GM20431 (cell line): ENCODE measurements around the gene LRRC19.

Experiments used
- in situ Hi-C: fragments of 300-500 bp; cut with MseI, MboI; formaldehyde crosslinking; loops from one replicate; pipeline ENCODE4 v1.15.0; 2020; ENCODE audit warnings: low sequenced_read_pairs; ENCODE audit not compliant: unreplicated experiment

LRRC19 gene, protein sequence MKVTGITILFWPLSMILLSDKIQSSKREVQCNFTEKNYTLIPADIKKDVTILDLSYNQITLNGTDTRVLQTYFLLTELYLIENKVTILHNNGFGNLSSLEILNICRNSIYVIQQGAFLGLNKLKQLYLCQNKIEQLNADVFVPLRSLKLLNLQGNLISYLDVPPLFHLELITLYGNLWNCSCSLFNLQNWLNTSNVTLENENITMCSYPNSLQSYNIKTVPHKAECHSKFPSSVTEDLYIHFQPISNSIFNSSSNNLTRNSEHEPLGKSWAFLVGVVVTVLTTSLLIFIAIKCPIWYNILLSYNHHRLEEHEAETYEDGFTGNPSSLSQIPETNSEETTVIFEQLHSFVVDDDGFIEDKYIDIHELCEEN

DNA sequence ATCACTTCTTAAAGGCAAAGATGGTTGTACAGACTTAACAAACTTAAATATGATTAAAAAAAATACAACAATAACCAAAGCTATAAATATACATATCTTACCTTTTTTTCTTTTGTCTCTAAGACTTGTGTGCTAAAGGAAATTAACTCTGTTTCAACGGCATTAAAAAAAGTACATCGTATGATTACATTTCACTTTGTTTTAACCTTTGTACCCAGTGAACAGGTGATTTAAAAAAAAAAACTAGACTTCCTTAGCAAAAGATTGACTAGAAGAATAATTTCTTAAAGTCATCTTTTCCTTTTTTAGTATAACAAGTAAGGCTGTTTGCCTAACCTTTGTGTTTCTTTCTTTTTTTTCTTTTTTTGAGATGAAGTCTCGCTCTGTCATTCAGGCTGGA is at the start of gene LRRC19:
TSS of gene LRRC19 (minus strand) at position 182 of the 400 bp plus-strand sequence. CDS start 5,978 bp downstream, outside the sequence.
- in situ Hi-C loops, result no loop called here

DNA sequence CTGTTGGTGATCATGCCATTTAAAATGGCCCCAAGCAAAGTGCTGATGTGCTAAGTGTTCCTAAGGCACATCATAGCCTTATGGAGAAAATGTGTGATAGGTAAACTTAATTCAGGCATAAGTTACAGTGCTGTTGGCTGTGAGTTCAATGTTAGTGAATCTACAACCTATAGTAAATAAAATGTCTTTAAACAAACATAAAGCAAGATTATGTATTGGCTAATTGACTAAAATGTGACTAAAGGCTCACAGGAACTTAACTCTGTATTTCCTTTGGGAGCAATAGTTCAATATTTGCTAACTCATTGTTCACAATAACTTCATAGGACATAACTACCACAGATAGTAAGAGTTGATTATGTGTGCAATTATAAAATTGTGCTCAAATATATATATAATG is 49.4 kb upstream of the LRRC19 start:
- in situ Hi-C loops, result no loop called here

DNA sequence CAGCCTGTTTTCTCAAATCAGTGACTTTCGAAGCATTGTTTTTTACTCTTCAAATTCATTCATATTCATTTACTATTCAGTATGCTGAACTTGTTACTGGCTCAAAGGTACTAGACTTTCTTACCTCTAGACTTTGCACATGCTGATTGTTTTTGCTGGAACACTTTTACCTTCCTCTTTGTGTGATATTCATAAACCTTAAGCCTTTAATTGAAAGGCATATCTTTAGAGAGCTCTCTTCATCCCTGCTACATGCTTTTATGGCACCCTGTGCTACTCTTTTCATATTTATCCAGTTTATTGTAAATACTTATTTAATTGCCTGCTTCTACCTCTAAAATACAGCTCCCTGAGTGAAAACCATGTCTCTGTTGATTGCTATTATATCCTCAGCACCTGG is 48.7 kb upstream of the LRRC19 start:
- in situ Hi-C loops, result no loop called here

DNA sequence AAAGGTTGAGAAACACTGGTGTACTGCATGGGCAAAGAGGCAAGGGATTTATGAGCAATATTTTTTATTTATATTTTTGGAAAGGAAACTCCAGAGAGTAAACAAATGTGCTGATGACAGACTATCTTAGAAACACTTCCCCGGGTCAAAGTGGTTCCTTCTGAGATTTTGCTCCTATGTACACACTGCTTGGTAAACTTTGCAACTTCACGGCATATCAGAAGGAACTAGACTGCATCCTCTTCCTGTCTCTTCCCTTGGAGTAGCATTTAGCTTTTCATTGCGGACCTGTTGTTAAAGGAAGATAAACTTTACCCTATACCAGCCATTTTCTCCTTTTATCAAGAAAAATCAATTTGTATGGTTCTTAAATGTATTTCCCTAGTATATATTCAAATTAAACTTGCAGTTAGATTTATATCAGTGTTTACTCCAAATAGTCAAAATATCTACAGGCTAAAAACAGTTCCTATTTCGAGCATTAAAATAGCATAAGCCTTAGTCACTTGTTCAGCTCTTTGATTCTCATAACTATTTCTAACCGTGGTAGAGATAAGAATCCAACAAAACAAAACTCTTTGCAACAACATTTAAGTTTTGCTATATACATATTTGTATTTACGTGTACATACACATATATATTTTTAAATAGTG is 48.0 kb upstream of the LRRC19 start:
- in situ Hi-C loops, result no loop called here

DNA sequence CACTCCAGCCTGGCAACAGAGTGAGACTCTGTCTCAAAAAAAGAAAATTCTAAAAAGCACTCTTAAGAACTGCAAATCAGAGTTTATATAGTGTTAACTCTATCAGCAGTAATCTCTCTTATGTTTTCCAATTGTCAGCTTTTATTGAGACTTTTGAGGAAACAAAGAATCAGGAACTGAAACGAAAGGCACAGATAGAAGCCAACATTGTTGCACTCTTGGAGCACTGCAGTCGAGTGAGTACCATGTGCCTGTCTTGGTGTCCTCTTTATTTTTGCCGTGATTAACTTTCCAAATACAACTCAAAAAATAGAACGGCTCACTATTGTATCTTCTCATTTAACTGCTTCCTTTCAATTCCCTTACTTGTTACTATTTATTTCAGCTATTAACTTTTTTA is 41.7 kb upstream of the LRRC19 start:
- in situ Hi-C loops, result loop anchor here (25.0 kb wide), 1 partner anchor 215 kb away; no protein-coding TSS in a partner anchor

DNA sequence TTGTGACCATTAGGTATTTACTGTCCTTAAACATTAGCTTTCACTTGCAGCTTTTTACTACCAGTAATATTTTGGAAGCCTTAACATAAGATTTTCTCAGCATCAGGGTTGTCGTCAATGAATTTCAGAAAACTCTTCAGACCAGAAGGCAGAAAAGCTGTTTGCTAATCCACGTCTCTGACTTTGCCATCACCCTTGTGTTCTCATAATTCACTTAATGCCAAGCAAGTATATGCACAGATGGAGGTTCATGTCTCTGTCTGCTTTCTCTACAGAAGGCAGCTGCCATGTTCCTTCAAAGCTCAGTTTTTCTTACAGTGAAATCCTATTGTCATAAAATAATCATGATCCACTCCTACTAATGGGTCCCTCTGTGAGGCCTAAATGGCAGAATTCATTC is 37.7 kb upstream of the LRRC19 start:
- in situ Hi-C loops, result loop anchor here (25.0 kb wide), 1 partner anchor 219 kb away; no protein-coding TSS in a partner anchor

DNA sequence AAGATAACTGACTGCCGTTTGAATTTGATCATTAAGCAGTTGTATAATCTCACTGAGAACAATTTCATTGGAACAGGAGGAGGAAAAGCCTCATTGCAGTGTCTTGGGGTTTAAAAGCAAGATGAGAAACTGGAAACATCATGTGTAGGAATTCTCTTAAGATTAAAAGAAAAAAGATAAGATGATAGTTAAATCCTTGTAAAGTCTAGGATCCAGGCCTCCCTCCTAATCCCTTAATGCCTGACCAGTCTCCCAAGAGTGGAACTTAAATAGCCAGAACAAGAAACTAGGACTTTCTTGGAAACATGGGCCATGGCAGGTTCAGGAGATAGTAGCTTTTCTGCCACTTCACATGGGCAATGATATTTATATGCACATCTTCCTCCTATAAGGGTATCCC is 37.0 kb upstream of the LRRC19 start:
- in situ Hi-C loops, result loop anchor here (25.0 kb wide), 1 partner anchor 220 kb away; no protein-coding TSS in a partner anchor

DNA sequence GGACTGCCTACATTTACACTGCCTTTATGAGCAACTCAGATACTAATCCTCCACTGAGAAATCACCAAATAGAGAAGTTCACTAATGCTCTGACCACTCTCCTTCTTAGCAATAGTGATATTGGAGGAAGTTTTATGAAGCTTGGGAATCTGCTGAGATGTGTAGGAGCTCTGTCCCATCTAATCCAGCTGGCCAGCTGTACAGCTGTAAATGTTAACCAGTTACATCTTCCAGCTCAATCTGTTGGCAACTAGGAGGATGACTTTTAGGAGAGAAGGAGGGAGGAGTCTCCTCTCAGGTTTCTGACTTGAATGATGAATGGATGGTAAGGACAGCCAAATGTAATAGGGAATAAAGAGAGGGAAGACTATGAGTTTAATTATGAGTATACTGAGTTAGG is 36.3 kb upstream of the LRRC19 start:
- in situ Hi-C loops, result loop anchor here (25.0 kb wide), 1 partner anchor 221 kb away; no protein-coding TSS in a partner anchor

DNA sequence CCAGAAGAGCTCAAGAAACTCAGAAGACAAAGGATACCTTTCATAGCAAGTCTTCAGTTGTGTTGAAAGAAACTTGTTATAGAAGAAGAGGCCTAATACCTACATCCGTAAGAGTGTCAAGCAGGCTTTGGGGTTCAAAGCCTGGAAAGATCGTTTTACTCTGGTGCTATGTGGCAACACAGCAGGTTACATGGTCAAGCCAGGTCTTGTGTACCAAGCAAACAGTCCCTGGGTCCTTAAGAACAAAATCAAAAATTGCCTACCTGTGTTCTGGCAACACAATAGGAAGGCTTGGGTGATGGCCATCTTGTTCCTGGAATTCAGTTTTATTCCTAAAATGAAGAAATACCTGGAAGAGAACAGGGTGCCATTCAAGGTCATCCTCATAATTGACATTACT is 32.0 kb upstream of the LRRC19 start:
- in situ Hi-C loops, result loop anchor here (25.0 kb wide), 1 partner anchor 225 kb away; no protein-coding TSS in a partner anchor

DNA sequence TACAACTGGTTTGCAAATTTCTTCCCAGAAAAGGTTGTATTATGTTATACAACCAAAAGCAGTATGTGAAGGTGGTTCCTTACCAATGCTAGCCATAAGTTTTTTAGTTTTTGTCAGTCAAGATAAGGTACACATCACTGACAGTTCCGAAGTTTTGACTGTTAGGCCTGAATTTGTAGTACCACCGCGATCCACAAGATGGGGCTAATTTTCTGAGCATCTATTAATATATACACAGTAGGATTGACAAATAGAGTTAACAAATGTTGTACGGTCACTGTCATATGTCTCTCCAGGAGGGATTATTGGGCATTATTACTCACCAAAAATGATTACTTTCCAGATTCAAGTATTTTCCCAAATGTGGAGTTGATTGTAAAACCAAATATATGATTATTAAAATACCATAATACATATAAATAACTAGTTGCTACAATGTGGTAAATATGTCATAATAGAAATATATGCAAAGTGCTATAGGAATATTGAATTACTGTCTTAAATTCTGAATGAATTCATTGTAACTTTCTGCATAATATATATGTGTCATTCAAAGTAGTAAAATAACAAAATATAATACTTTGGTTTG is 28.4 kb upstream of the LRRC19 start:
- in situ Hi-C loops, result loop anchor here (25.0 kb wide), 1 partner anchor 228 kb away; no protein-coding TSS in a partner anchor

DNA sequence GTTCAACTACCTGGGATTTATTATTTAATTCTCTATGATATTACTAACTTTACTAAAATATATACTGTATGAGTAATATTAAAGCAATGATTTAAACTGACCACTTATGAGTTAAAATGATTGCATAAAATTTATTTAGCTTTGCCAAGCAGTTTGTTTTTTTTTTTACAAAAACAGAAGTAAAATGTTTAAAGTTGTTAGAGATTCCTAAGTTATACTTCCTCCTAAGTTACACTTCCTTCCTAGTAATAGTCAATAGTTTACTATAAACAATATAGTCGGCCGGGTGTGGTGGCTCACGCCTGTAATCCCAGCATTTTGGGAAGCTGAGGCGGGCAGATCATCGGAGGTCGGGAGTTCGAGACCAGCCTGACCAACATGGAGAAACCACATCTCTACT is 23.7 kb upstream of the LRRC19 start:
- in situ Hi-C loops, result loop anchor here (25.0 kb wide), 1 partner anchor 233 kb away; no protein-coding TSS in a partner anchor

DNA sequence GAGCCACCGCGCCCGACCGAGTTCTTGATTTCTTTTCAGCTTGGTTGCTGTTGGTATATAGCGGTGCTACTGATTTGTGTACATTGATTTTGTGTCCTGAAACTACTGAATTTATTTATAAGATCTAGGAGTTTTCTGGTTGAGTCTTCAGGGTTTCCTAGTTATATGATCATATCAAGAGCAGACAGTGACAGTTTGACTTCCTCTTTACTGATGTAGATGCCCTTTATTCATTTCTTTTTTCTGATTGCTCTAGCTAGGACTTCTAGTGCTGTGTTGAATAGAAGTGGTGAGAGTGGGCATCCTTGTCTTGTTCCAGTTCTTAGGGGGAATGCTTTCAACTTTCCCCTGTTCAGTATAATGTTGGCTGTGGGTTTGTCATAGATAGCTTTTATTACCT is 17.4 kb upstream of the LRRC19 start:
- in situ Hi-C loops, result no loop called here

DNA sequence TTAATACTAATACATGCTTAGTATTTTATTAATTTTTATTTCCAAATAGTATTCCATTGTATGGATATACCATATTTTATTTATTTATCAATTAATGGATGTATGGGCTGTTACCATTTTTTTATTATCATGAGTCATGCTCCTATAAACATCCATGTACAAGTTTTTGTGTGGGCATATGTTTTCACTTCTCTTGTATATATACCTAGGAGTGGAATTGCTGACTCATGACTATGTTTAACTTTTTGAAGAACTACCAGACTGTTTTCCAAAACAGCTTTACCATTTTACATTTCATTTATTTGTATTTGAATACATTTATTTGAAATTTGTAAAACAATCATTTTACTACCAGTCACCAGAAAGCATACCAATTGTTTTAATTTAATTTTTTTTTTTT is 14.1 kb upstream of the LRRC19 start:
- in situ Hi-C loops, result no loop called here

DNA sequence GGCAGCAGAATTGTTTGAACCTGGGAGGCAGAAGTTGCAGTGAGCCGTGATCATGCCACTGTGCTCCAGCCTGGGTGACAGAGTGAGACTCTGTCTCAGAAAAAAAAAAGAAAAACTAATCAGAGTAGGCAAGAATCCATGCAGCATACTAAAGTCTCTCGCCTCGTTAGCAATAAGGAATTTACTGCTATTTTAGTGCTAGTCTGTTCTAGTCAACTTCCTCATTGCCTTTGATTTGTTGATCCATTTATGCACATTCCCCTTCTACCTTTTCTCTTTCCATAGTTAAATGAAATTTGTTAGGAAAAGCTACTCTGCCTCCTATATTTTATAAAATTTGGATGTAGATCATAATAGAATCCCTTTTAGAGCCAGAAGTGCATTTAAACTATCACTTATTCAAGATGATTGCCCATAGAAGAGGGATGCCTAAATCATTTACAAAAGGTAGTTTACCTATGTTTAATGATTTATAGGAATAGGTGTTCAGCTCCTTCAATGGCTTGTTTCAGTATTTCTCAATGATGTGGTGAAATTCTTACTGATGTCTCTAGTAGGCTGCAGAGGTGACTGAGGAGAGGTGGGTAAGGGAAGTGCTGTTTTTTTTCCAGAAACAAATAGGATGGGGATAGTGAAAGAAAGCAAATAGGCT is 1.9 kb downstream of the LRRC19 start:
- in situ Hi-C loops, result no loop called here

DNA sequence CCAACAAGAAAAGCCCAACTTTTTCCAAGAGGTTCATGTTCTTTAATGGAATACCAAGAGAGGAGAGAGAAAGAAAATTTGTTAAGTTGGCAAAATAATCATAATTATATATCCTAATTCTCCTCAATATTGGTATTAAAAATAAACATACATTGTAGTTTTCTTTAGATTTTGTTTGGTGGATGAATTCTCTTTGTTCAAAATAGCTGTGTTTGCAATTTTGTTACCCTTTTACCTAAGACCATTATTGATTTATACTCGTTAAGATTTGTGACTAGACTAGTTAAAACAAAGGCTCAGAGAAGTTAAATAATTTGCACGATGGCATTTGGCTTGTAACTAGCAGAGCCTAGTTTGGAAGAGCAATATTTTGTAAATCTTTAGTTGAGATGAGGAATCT is 9.7 kb downstream of the LRRC19 start:
- in situ Hi-C loops, result no loop called here

DNA sequence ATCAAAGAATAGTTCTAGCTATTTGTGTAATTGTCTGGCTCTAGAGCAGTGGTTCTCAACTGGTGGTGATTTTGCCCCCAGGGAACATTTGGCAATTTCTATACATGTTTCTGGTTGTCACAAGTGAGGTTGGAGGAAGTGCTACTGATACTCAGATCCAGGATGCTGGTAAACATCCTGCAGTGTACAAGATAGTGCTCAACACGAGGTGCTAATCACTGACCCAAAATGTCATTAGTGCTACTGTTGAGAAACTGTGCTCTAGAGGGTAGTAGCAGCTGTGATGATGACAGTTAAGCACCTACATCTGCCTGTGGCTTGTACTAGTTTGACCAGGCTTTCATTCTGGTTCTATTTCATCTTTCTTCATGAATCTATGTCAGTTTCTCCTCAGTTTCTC is 22.1 kb downstream of the LRRC19 start:
- in situ Hi-C loops, result no loop called here

DNA sequence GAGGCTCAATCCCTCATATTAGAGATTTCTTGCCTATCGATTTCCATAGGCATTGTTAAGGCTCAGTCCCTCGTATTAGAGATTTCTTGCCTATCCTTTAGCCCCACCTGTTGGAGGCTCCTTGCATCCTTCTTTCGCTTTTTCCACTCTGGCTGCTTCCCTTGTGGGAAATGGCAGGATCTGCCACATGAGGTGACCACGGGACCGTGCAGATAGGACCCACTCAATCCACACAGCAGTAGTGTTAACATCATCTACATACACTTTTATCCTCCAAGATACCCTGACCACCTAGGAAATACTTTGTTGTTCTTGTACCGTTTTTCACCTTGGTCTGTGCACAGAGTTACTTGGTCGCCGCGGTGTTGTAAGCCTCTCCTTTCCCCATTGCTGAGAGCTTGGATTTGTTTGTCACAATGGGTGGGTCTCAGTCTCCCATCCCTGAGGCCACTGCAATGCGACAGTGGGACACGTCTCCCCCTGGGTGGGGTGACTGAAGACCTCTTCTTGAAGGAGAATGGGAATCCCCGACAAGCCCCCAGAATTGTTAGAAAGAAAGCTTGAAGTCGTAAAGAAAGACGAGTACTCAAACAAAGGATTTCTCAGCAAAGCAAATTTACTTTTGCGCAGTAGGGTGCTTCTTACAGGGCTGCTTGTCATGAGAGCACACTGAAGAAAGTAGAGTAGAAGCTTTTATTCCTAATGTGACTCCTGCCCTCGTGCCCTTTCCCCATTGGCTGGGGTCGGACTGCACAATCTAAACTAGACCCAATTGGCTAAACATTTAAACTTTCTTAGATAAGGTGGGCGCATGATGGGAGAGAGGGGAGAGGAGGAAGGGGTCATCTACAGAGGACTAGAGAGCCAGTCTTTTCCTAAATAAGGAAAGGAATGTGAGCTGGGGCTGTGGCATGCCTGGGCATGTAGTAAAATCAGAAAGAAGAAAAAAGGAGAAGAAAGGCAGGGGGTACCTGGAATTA is 29.5 kb downstream of the LRRC19 start:
- in situ Hi-C loops, result no loop called here

DNA sequence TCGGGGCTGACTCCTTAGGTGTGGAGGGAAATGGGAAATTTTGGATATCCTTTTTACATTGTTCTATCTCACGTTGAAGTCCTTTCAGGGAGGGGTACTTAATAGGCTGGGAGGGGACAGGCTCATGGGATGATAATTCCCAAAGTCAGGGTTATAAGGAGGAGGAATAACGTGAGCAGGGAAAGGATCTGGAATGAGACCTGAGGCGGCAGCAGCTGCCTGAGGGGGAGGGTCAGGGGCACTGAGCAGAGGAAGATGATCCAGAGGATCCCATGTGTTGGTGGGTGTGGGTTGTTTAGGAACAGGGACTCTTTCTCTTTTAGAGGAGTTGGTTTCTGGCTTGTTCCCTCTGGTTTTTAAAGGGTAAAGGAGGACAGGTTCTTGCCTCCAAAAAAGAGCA is 30.5 kb downstream of the LRRC19 start:
- in situ Hi-C loops, result no loop called here

DNA sequence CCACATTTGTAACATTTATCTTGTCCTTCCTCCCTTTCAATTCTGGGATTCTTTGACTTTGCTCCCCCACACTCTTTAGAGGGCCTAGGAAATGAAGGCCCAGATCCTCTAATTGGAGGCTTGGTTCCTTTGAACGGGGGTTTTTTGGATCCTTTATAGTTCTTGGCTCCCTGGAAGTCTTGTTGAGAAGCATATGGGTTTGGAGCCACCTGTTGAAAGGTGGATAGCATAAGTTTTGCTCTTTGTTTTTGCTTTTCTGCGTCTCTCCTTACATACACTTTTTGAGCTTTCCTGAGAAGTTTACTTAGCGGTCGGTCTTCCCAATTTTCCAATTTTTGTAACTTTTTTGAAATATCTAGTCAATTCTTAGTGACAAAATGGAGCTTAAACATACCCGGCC is 31.5 kb downstream of the LRRC19 start:
- in situ Hi-C loops, result no loop called here
